HG03175 (cell line): ENCODE results near the gene ST6GALNAC3.
"Not testable (repeated sequence)": the region's sequence is repeated elsewhere in the genome, so short reads cannot be mapped to it uniquely, and the experiment has no call there.

Source experiments
- ATAC-seq: cut with Tn5 transposase; IDR thresholded peaks from one replicate; pipeline ENCODE4 v1.9.1; 2021; ENCODE audit warnings: mild to moderate bottlenecking, moderate library complexity; ENCODE audit not compliant: unreplicated experiment

Gene ST6GALNAC3

DNA sequence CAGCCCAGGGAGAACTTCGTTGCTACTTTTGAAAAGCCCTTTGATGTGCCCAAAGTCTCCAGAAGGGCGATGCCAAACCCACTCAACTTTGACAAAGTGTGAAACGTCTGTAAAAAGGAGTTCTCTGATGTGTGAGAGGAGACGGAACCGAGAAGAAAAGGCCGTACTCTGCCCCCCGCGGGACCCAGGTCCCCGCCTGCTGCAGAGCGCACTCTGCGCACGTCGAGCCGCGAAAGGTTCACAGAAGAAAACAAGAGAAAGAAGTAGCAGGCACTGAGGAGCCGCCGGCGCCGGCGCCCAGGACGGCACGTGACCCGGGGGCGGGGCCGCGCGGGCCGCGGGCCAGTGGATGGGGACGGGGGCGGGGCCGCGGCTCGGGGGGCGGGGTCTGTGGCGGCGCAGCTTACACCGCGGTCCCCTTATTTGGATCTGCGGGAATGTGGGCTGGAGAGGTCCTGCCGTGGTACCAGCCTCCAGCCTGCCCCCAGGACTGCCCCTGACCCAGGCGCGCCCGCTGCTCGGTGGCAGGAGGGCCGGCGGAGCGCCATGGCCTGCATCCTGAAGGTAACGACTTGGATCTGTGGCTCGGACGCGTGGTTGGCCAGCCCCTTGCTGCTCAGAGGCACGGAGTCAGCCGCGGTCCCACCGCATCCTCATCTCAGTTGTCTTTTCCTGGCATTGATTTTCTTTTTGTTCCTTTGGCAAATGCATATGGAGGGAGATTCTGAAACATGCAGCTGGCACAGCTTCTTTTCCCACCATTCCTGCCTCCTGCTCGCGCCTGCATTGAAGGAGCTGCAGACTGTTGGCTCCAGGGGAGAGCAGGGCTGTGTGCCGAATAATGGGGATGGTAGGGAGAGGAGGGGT is at the start of gene ST6GALNAC3:
Gene ST6GALNAC3 (plus strand): TSS at position 426 of the 867 bp plus-strand sequence.
- ATAC-seq = peak; percentile 83

GRCh38 chr1:76027341-76027740 is 47.2 kb upstream of the ST6GALNAC3 start:
- ATAC-seq = no peak

- ATAC-seq = no peak
These were observed 45.2 kb upstream of the ST6GALNAC3 start for GRCh38 chr1:76029331-76029730.

- ATAC-seq = no peak
These were observed 43.0 kb upstream of the ST6GALNAC3 start for GRCh38 chr1:76031496-76031895.

DNA sequence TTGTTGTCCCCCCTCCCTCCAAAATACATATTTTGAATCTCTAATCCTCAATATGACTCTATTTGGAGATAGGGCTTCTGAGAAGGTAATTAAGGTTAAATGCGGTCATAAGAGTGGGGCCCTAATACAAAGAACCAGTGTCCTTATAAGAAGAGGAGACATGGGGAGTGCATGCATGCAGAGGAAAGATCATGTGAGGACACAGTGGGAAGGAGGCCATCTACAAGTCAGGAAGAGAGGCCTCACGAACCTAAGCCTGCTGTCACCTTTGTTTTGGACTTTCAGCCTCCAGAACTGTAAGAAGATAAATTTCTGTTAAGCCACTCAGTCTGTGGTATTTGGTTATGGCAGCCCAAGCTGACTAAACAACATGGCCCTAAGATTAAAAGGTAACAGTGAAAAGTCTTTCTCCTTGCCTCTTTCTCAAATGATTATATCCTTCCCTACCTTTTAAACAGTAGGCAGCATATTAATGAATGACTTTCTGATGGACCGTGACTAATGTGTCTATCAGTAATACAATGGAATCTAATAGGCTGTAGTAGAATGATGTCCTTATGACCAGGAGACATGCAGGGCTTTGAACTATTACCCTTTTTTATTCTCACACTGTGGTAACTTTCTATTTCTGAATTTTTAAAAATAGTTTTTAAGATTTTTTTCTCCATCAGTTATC is 40.6 kb upstream of the ST6GALNAC3 start:
- no peak for ATAC-seq

DNA sequence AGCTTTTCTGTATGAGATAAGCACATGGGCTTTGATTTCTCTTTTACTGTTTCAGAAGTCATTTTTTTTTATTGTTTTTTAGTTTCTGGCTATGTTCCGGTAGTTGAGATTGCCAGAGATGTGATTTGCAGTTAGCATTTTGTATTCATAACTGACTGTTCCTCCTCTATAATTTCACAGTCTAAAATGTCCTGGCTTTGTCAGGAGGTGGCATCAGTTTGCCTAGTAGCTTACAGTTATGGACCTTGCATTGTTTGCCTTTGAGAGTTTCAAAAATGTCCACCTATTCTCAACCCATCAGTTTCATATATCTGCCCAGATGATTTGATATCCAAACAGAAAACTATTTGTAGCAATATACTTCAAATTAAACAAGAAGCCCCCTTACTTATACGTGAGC is 39.5 kb upstream of the ST6GALNAC3 start:
- ATAC-seq = no peak

GRCh38 chr1:76037324-76037723 is 37.2 kb upstream of the ST6GALNAC3 start:
- no peak for ATAC-seq

- ATAC-seq = no peak
These were observed 36.1 kb upstream of the ST6GALNAC3 start for GRCh38 chr1:76038287-76039004.

- ATAC-seq = no peak
These were observed 28.4 kb upstream of the ST6GALNAC3 start for GRCh38 chr1:76046149-76046548.

GRCh38 chr1:76048219-76048618 is 26.3 kb upstream of the ST6GALNAC3 start:
- ATAC-seq = no peak

- ATAC-seq = no peak
These were observed 25.6 kb upstream of the ST6GALNAC3 start for GRCh38 chr1:76048926-76049325.

DNA sequence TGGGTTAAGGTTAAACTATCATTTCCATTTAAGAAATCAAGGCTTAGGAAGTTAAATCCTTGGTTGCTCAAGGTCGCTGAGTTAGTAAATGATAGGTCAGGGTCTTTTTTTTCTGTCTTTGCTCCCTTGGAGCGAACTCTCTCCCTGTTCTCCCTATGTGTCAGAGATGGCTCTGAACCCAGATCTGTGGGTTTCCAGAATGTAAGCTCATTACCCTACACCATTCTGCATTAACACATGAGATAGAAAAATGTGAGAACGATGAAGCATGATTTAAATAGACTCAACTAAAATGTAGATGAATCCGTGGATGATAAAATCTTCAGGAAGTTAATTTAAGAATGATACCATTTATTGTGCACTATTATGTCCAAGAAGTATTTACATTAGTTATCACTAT is 25.0 kb upstream of the ST6GALNAC3 start:
- no peak for ATAC-seq

- not testable (repeated sequence) for ATAC-seq
These were observed 24.5 kb upstream of the ST6GALNAC3 start for GRCh38 chr1:76050073-76050472.

GRCh38 chr1:76053021-76053420 is 21.5 kb upstream of the ST6GALNAC3 start:
- ATAC-seq = no peak

- no peak for ATAC-seq
These were observed 20.2 kb upstream of the ST6GALNAC3 start for GRCh38 chr1:76054359-76054758.

DNA sequence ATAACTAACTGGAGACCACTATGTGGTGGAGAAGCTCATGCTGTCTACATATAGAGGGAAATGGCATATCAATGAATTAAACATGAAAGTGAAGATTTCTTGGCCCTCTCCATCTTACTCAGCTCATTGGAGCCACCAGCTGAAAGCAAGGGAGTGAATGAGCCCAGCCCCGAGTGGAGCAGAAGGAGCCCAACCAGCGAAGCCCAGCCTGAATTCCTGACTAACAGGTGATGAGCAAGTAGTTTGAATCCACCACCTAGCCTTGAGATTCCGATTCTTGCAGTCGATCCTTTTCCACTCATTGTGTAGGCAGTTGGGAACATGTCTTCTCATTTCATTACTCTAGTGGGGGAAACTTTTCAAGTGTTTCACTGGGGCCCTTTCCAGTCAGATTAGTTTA is 18.6 kb upstream of the ST6GALNAC3 start:
- ATAC-seq = no peak

DNA sequence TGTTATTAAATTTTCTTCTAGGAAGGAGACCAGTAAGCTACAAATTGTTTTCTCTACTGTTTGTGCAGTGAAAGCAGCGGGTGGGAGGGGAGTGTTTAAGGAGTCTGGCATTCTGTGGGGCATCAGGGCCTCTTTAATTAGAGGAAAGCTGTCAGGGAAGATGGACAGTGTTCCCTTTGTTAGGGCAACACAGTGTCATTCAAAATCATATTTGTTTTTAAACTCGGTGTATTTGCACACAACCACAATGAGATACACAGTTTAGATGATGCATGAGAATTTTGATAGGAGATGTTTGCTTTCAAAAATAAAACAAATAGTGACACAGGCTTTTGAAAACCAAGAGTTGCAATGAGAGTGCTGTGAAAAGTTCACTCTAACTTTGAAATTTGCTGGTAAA is 15.1 kb upstream of the ST6GALNAC3 start:
- ATAC-seq = no peak

DNA sequence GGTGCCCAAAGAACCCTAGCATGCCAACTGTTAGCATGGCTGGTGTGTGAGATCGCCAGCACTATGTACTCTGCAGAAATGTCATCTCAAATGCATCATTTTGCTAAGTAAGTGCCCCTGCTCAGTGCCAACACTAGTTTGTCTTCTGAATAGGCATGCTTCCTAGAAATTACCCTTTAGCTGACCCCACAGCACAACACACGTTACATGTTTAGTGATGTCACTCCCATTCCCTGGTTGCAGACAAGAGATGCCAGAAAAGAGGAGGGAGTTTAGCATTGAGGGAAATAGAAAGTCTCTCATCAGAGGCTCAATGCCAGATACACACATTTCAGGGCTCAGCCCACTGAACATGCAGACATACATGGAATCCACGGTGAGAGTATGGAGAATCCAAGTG is 9.3 kb upstream of the ST6GALNAC3 start:
- ATAC-seq = no peak

DNA sequence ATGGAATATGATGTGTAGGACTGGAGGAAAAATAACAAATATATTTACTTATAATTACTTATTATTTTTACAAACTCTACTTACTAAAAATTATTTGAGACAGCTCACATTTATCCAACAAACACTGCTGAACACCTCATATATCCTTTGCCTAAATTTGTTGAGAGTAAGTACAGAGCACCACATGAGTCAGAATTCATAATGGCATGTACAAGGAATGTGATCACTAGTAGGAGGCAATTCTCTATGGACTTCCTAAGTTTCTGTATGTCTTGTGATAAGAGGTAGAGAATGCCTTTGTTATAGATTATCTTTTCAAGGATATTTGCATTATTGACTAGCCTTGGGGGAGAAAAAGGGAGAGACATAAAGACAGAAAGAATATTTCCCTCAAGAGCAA is 8.2 kb upstream of the ST6GALNAC3 start:
- no peak for ATAC-seq

DNA sequence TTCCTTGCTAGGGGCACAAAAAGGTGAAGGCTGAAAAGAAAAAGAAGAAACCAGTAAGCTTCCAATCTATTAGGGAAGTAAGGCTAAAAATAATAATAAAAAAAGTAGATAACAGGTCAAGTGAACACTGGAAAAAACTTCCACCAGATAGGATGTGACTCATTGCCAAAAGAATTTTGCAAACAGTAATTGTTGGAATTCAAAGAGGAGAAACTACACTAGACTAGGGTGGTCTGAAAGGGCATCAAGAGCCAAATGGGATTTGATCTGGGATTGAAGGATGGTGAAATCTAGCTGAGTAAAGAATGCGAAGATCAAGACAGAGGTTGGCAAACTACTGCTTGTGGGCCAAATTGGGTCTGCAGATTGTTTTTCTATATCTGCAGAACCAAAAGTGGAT is 6.0 kb upstream of the ST6GALNAC3 start:
- ATAC-seq = no peak

DNA sequence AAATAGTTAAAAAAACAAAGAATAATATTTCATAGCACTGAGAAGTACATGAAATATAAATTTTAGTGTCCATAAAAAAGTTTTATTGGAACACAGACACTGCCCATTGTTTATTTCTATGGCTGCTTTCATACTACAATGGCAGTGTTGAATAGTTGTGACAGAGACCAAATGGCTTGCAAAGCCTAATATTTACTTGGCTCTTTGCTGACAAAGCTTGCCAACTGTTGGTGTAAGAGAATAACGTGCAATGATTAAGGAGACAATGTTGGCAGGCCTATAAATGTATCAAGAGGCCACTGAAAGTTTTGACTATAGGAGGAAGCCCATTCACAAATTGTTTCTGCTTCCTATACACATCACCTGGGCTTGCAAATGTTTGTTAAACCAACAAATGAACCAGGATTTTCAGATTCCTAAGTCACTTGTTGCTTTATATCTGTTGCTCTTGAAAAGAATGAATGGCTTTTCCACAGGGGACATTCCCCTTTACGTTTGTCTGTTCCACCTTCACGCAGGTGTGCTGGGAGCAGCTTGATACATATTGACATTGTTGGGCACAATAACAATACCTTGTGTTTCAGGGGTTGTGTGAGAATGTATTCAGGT is 5.5 kb upstream of the ST6GALNAC3 start:
- no peak for ATAC-seq
